NCI-H1417 (cell line): ENCODE results near the gene NAT8L.

ENCODE experiments used
- DNase-seq, 3 experiments: peaks; one replicate each; lab custom pipeline; 2025; lab: John Stamatoyannopoulos, UW

NAT8L gene

DNA sequence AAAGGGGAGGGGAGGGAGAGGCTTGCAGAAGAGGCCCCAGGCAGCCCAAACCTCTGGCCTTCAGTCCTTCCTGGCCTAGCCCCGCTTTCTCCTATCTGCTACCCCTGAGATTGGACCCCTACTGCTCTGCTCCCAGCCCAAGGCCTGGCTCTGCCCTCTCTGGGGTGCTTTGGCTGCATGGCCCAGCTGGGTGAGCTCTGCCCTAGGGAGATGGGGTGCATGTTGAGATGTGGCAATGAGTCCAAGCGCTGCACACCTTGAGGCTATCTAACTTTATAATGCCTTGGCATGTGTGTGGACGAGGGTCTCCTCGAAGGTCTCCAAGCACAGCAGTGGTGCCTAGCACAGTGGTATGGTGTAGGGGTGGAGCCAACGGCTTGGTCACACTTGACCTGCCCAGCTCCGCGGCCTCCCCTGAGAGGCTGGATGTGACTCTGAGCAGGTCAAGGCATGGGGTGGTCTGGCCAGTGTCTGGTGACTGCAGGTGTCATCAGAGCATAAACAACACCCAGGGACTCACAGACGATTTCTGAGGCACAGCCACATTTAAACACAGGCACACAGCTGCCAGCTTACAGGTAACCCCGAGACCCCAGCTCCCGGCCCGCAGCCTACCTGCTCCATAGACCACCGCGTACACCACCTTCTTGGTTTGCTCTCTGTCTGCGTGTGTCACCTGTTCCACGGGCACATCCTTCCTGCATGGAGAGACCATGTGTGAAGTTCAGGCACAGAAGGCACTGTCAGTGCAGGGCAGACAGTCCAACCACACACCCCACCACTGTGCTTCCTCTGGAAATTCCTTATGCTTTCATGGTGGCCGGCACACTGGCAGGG lies 36.3 kb downstream of the NAT8L start:
- DNase-seq: no peak

DNA sequence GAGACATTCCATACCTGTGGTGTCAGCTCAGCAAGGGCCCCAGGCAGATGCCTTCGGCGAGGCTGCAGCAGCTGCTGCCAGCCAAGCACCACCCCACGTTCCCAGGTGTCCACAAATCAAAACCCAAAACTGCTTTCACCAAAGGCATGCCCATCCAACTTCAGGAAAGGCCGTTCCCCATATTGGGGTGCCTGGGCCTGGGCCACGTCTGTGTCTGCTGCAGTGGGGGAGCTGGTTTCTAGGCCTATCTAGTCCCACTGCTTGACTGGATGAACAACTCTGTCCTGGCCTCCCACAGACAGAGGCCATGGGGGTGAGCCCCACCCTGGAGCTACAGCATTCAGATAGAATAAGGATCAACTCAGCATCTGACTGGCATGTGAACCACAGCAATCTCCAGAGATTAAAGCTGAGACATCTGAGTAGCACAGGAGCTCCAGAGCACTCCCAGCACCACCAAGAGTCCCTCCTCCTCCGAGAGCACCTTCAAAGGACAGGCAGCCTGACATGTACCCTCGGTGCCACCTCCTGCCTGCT lies 37.0 kb downstream of the NAT8L start:
- DNase-seq: no peak

DNA sequence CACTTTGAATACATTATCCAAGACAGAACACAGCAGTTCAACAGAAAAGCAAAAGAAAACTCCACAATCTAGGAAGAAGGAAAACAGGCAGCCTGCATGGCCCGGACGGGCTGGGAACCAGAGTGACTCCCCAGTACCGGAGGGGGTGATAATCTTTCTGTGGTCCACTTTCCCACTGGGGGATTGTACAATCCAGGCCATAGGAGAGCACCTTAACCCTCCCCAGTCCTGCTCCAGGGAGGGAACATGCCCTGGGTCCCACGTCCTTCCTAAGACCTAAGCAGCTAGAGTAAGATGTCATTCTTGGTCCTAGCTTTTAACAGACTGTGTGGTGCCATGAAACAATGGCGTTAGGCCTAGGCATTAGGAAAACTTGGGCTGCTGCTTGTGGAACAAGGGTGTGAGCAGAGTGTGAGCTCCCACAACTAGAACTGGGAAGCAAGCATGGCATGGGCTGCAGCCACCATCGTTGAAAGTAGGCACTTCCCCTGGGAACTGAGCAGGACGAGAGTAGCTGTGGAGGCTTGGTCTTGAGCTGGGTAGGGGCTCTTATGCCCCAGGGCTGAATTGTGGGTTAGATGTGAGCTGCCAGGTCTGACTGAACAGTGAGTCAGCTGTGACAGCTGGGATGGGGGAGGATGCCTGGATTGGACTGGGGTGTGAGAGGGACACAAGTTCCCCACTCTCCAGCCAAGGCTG lies 42.4 kb downstream of the NAT8L start:
- no peak for DNase-seq

DNA sequence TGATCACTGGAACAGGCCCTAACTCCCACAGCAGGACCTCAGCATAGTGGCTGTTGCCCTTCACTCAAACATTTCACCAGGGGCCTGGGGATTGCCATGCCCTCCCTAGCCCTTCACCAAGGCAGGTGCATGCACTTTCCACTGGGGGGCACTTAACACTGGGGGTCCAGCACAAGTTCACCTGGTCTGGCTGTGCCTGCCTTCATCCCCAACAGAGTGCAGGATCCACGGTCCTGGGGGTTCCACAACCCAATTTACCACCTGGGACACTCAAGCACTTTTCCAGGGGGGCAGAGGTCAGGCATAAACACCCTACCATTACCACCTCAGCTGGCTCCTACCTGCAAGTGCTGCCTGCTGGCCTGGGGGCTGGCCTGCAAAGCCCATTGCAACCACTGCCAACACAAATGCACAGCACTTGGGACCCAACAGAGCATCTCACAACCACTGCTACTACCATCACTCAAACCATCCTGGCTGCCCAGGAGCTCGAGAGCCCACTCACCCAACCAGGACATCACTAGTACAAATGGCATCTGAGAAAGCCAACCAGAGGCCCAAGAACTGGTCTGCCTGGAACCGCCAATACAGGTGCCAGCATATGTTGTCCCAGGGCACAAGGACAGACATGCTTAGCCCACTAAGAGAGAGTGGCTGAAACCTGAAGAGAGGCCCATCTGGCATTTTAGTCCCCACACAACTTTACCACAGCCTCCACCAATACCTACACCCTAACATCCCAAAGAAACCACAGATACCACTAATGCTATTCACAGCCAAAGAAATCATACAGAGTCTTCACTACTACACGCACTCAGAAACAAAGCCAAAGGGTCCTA lies 43.1 kb downstream of the NAT8L start:
- no peak for DNase-seq

DNA sequence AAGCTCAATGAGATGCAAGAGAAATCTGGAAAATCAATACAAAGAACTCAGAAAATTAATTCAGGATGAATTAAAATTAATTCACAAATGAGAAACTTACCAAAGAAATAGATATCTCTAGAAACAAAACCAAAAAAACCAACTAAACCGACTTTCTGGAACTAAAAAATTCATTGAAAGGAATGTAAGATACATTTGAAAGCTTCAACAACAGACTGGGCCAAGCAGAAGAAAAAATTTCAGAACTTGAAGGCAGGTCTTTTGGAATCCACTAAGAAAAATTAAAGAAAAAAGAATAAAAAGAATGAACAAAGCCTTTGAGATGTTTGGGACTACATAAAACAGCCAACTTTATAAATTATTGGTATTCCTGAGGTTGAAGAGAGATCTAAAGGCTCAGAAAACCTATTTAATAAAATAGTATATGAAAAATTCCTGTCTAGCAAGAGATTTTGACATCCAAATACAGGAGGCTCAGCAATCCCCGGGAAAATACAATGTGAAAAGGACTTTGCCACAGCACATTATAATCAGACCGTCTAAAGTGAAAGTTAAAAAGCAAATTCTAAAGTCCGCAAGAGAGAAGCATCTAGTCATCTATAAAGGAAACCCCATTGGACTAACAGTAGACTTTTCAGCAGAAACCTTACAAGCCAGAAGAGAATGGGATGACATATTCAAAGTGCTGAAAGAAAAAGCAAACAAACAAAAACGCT lies 44.2 kb downstream of the NAT8L start:
- no peak for DNase-seq

DNA sequence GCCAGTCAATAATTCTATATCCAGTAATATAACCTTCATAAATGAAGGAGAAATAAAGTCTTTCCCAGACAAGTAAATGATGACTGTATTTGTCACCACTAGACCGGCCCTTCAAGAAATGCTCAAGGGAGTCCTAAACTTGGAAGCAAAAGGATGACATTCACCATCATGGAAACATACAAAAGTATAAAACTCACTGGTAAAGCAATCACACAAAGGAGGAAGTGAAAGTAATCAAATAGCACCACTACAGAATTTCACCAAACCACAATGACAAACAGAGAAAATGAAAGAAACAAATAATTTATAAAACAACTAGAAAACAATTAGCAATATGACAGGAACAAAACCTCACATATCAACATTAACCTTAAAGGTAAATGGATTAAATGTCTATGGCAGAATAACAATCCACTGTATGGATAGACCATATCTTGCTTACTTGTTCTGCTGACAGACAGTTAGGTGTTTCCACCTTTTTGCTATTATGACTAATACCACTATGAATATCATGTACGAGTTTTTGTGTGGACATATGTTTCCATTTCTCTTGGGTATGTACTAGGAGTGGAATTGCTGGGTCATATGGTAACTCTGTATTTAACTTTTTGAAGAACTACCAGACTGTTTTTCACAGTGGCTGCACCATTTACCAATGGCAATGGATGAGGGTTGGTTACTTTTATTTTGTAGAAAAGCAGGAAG lies 44.9 kb downstream of the NAT8L start:
- DNase-seq: no peak

DNA sequence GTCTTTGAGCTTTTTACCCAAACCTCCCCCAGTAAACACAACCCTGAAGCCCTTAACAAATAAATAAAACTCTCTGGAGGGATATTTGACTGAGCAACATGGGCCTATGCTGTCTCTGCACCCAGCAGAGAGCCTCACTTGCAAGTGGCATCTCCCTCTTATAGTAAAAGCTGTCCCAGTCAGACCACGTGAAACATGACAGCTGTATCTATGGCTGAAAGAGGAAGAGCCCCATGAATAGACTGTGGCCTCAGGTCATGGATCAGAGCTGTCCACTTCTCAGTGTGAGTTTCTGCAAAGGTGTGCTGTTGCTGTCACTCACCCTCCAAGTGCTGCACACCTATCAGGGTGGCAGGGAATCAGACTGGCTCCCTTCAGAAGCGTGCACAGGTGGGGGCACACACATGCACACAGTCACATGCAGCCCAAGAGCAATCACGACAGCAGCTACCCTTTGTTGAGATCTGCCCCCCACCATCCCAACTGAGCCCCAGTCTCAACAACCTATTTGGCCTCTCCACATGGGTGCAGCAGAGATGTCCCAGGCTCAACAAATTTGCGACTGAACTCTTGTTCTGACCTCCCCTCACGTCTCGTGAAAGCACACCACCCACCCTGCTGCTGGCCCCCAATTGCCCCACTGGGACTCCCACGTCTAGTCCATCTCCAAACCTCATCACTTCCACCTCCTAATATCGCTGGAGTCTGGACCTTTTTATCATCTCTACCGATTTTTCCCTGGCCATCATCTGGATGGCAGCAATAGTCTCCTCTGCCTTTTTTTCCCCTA lies 45.6 kb downstream of the NAT8L start:
- DNase-seq: no peak

DNA sequence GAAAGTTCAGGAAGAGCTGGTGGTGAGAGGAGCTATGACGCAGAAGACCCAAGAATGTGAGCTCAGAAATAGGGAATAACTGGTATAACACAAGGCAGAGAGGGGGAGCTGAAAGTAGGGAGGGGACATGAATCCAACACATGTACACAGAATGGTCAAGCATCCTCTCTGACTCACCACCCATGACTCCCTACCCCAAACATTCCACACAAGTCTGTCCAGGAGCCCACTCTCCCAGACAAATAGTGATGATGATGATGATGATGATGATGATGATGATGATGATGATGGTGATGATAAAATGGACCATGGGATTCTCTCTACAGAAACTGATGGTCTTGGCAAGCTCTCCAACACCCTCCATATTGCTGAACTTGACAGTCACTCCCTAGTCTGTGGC lies 46.4 kb downstream of the NAT8L start:
- no peak for DNase-seq

DNA sequence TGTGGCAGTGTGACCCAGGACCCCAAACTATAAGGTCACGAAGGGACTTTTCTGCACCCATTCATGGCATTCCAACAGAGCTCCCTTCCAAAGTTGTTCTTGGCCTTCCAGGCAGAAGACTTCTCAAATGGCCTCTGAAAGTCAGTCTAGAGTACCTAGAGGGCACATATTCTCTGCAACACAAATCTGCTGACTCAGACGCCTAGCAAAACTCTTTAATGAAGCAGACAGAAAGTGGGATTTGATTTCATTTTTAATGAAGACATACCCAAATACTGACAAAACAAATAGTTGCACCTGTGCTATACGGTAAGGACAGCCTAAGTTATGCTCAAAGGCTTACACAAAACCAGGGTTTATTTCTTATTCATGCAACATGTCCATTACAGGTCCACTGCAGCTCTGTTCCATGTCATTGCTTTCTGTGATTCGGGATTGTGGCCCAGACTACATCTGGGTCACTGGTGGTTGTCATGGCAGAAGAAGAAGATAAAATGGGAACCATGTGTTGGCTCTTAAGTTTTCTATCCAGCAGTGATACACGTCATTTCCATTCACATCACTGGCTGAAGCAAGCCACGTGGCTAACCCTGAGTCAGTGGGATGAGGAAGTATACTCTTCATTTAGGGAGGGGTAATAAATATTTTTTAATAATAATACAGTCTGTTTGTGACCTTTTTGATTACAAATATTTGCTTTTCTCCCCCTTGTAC lies 57.7 kb downstream of the NAT8L start:
- DNase-seq: no peak
